ENCODE results near the gene SKP1. TPM values are rescaled to one million over a fixed set of nuclear protein-coding genes. Genes with fewer than 3 reads are reported as not detected.
A peak's percentile ranks its signal among the peaks of the same experiment; 100 is the strongest.

The SKP1 gene
- total and polyA plus RNA-seq, 9 of the 15 experiments (the other 6 are each of a cell fraction or from before 2014, with no cell fraction given) = 301 to 2,109 (median 639) TPM

GRCh38 chr5:134223406-134224248 is 46.9 kb upstream of the SKP1 start (continued):
- TF ChIP-seq, protein P1, sequence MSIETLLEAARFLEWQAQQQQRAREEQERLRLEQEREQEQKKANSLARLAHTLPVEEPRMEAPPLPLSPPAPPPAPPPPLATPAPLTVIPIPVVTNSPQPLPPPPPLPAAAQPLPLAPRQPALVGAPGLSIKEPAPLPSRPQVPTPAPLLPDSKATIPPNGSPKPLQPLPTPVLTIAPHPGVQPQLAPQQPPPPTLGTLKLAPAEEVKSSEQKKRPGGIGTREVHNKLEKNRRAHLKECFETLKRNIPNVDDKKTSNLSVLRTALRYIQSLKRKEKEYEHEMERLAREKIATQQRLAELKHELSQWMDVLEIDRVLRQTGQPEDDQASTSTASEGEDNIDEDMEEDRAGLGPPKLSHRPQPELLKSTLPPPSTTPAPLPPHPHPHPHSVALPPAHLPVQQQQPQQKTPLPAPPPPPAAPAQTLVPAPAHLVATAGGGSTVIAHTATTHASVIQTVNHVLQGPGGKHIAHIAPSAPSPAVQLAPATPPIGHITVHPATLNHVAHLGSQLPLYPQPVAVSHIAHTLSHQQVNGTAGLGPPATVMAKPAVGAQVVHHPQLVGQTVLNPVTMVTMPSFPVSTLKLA (conservative IDR thresholded peaks at IDR 0.05) = peak in 1 of 2 experiments; percentile 47; a peak in 1 of 4 replicates
- no peak for TF ChIP-seq SLC30A9 (CRISPR knock-in tag; IDR thresholded peaks at IDR 0.05)
- no peak for TF ChIP-seq RFX1 (IDR thresholded peaks at IDR 0.05)
- no peak for TF ChIP-seq FOXA3 (CRISPR knock-in tag; conservative IDR thresholded peaks at IDR 0.05 in 1 of 2, IDR thresholded peaks at IDR 0.05 in 1 of 2)
- no peak for TF ChIP-seq ZNF23 (CRISPR knock-in tag; IDR thresholded peaks at IDR 0.05)
- TF ChIP-seq ZNF124 (CRISPR knock-in tag; IDR thresholded peaks at IDR 0.05) = no peak
- no peak for TF ChIP-seq OTX1 (CRISPR knock-in tag; IDR thresholded peaks at IDR 0.05)
- TF ChIP-seq ZBED1 (IDR thresholded peaks at IDR 0.05) = no peak
- no peak for TF ChIP-seq SIX5 (IDR thresholded peaks at IDR 0.05; ENCODE audit: borderline replicate concordance in 1 of 2, insufficient read depth in 1 of 2, low read depth in 1 of 2, low read length in 2 of 2)
- 0 out of 4 replicates have a peak, but pooled peaks of 1 of the 2 experiments have one; percentile 44 for TF ChIP-seq HDAC1 (IDR thresholded peaks at IDR 0.05)
- TF ChIP-seq SMARCE1 (IDR thresholded peaks at IDR 0.05) = peak; percentile 27; the same call in 1 of the 2 replicates
- TF ChIP-seq ZNF583 (CRISPR knock-in tag; IDR thresholded peaks at IDR 0.05) = no peak
- no peak for TF ChIP-seq MECOM (CRISPR knock-in tag; IDR thresholded peaks at IDR 0.05)
- TF ChIP-seq JUND (IDR thresholded peaks at IDR 0.05; ENCODE audit: borderline replicate concordance, low read depth, low read length) = no peak
- peak; percentile 68; the same call in 2 of the 3 replicates for TF ChIP-seq JUND (tag; IDR thresholded peaks at IDR 0.05; ENCODE audit: borderline replicate concordance, low read depth, low read length)
- peak; percentile 63 for TF ChIP-seq SMARCA4 (IDR thresholded peaks at IDR 0.05)
- no peak for TF ChIP-seq ATF1 (CRISPR knock-in tag; IDR thresholded peaks at IDR 0.05)
- peak; percentile 86 for TF ChIP-seq ATF1 (tag; IDR thresholded peaks at IDR 0.05)

Data from K562 (cell line).